ENCODE measurements around the gene SH3BP4. TPM values are rescaled to one million over a fixed set of nuclear protein-coding genes. Genes with fewer than 3 reads are reported as not detected.
A peak's percentile ranks its signal among the peaks of the same experiment; 100 is the strongest.

The SH3BP4 gene
- polyA plus RNA-seq, 1 donor (not counting 4 experiments of a cell fraction or from before 2014, with no cell fraction given), result 50.4 TPM

DNA sequence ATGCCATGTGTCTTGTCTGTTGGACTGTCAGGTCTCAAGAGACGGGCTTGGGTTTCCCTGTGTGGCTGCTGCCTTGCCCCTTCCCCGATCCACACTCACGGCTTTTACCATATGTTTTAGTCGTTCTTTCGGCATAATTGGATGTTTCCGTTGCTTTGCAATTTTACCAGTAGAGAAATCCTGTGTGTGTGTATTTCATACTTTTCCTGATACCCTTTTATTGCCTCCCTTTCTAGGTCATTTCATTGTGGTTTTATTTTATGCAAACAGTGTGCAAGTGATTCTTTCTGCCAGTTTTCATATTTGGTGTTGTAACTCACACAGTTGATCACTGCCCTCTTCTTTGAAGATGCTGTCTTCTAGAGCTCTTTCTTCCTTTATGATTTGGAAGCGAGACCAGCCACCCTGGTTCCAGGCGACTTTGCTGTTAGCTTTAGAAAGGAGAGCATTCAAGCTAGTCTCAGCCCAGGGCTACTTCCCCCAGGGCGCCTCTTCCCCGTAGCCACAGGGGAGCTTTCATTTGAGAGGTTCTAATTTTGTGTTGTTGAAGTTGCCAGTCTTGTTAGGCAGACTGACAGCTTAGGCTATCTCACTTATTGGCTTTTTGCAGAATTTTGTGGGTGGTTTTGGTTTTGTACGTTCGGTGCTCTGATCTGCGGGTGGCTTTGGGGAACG lies 17.0 kb downstream of the SH3BP4 start:
- H3K9me1 ChIP-seq (ENCODE audit: control insufficient read depth, extremely low read depth, insufficient read depth, low read length), result peaks cover 12% of the 10 kb centered on the region
- FAIRE-seq (peak; percentile 48), DNase-seq (ENCODE audit: low read depth, low spot score) (no peak)
- no peak overlapping the region for H2AFZ ChIP-seq (ENCODE audit: control insufficient read depth, low read length)
- no peaks in the 10 kb centered on the region for H3K27me3 ChIP-seq (ENCODE audit: control insufficient read depth, extremely low read depth, insufficient read depth, low read length)
- H3K36me3 ChIP-seq (ENCODE audit: control insufficient read depth in 2 of 2, extremely low read depth in 1 of 2, insufficient read depth in 2 of 2, low read length in 2 of 2), result peaks cover 11 to 15% of the 10 kb centered on the region in 2 experiments
- H3K9ac ChIP-seq (ENCODE audit: control insufficient read depth, extremely low read depth, insufficient read depth, low read length), result no peak overlapping the region
- no peak overlapping the region for H3K4me2 ChIP-seq (ENCODE audit: control insufficient read depth, extremely low read depth, insufficient read depth, low read depth, low read length)
- H3K4me3 ChIP-seq (ENCODE audit: control insufficient read depth in 2 of 3, extremely low read depth in 1 of 3, insufficient read depth in 2 of 3, low read depth in 1 of 3, low read length in 3 of 3), result no peak overlapping the region
- peaks cover 18% of the 10 kb centered on the region for H4K20me1 ChIP-seq (ENCODE audit: control insufficient read depth, extremely low read depth, insufficient read depth, low read length)
- peaks cover 42% of the 10 kb centered on the region for H3K4me1 ChIP-seq (ENCODE audit: control insufficient read depth, extremely low read depth, insufficient read depth, low read length)
- peaks cover 87% of the 10 kb centered on the region for H3K79me2 ChIP-seq (ENCODE audit: control insufficient read depth, insufficient read depth, low read length)
- TF ChIP-seq EZH2 (IDR thresholded peaks at IDR 0.05; ENCODE audit: low read length), result no peak
- TF ChIP-seq CTCF (optimal IDR thresholded peaks at IDR 0.05 in 1 of 3, IDR thresholded peaks at IDR 0.05 in 1 of 3, conservative IDR thresholded peaks at IDR 0.05 in 1 of 3; ENCODE audit: extremely low read depth in 1 of 3, insufficient read depth in 2 of 3, low read length in 3 of 3), result no peak
- H3K9me3 ChIP-seq (ENCODE audit: control insufficient read depth, low read depth, low read length), result no peaks in the 10 kb centered on the region
- H3K27ac ChIP-seq (ENCODE audit: control insufficient read depth, insufficient read depth, low read length), result no peak overlapping the region
- dilution Hi-C loops (cut with MboI; ENCODE audit: extremely low pct_ligation_motif_present, low sequenced_read_pairs), result no loop called here

GRCh38 chr2:234969306-234970098 lies 17.7 kb downstream of the SH3BP4 start:
- H3K36me3 ChIP-seq (ENCODE audit: control insufficient read depth in 2 of 2, extremely low read depth in 1 of 2, insufficient read depth in 2 of 2, low read length in 2 of 2), result peaks cover 11 to 15% of the 10 kb centered on the region in 2 experiments
- dilution Hi-C loops (cut with MboI; ENCODE audit: extremely low pct_ligation_motif_present, low sequenced_read_pairs), result no loop called here
- H4K20me1 ChIP-seq (ENCODE audit: control insufficient read depth, extremely low read depth, insufficient read depth, low read length), result peaks cover 17% of the 10 kb centered on the region
- TF ChIP-seq CTCF (optimal IDR thresholded peaks at IDR 0.05 in 1 of 3, IDR thresholded peaks at IDR 0.05 in 1 of 3, conservative IDR thresholded peaks at IDR 0.05 in 1 of 3; ENCODE audit: extremely low read depth in 1 of 3, insufficient read depth in 2 of 3, low read length in 3 of 3) (no peak), EZH2 (IDR thresholded peaks at IDR 0.05; ENCODE audit: low read length) (no peak)
- peak overlapping the region; percentile 86 for H3K4me2 ChIP-seq (ENCODE audit: control insufficient read depth, extremely low read depth, insufficient read depth, low read depth, low read length)
- FAIRE-seq (peak; percentile 51), DNase-seq (ENCODE audit: low read depth, low spot score) (no peak)
- H3K9ac ChIP-seq (ENCODE audit: control insufficient read depth, extremely low read depth, insufficient read depth, low read length), result peak overlapping the region; percentile 56
- H3K79me2 ChIP-seq (ENCODE audit: control insufficient read depth, insufficient read depth, low read length), result peaks cover 86% of the 10 kb centered on the region
- no peaks in the 10 kb centered on the region for H3K9me3 ChIP-seq (ENCODE audit: control insufficient read depth, low read depth, low read length)
- H3K27ac ChIP-seq (ENCODE audit: control insufficient read depth, insufficient read depth, low read length), result peak overlapping the region; percentile 76
- H3K4me3 ChIP-seq (ENCODE audit: control insufficient read depth in 2 of 3, extremely low read depth in 1 of 3, insufficient read depth in 2 of 3, low read depth in 1 of 3, low read length in 3 of 3), result peak overlapping the region in 1 of 3 experiments; percentile 50
- peaks cover 35% of the 10 kb centered on the region for H3K4me1 ChIP-seq (ENCODE audit: control insufficient read depth, extremely low read depth, insufficient read depth, low read length)
- H3K9me1 ChIP-seq (ENCODE audit: control insufficient read depth, extremely low read depth, insufficient read depth, low read length), result peaks cover 12% of the 10 kb centered on the region
- H3K27me3 ChIP-seq (ENCODE audit: control insufficient read depth, extremely low read depth, insufficient read depth, low read length), result no peaks in the 10 kb centered on the region
- H2AFZ ChIP-seq (ENCODE audit: control insufficient read depth, low read length), result no peak overlapping the region
